Transverse colon (tissue), 4 donors: Measurements from ENCODE around the gene FBXO41.

Experiments used
- POLR2A ChIP-seq: fragments of 450-650 bp; IDR thresholded peaks from one replicate; pipeline ENCODE4 v1.6.1; 2016; ENCODE audit warnings: antibody characterized with exemption, mild to moderate bottlenecking, moderate library complexity
- POLR2AphosphoS5 ChIP-seq, 3 donors: sonication (generic); formaldehyde crosslinking; IDR thresholded peaks; one replicate each; pipeline ENCODE4 v1.6.1; 2016; ENCODE audit warnings: antibody characterized with exemption in 3 of 3
- TF ChIP-seq, protein P1 (sequence below), 5 experiments: fragments of 200-600 bp in 3 of 5; fragments of 450-650 bp in 2 of 5; sonication (generic) in 3 of 5; IDR thresholded peaks; 1 replicate in 2 of 5; 2 replicates in 3 of 5; pipeline ENCODE4 v1.5.1; 2016 to 2017; ENCODE audit warnings: antibody characterized with exemption in 5 of 5, inconsistent platforms in 3 of 5, mild to moderate bottlenecking in 2 of 5, moderate library complexity in 1 of 5

DNA sequence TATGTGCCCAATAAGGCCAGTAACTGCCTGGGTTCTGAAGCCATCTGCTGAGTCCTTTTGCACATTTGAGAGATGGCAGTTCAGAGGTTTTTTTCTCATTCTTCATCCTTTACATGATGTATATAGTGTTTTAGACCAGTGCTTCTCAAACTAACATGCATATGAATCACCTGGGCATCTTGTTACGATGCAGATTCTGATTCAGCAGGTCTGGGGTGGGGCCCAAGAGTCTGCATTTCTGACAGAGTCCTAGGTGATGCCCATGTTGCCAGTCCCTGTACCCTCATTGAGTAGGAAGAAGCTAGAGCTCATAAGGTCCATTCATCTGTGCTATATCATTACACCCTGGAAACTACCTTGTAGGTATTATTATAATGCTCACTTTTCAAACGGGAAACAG, 66.5 kb downstream of the FBXO41 start:
- TF ChIP-seq, protein P1, sequence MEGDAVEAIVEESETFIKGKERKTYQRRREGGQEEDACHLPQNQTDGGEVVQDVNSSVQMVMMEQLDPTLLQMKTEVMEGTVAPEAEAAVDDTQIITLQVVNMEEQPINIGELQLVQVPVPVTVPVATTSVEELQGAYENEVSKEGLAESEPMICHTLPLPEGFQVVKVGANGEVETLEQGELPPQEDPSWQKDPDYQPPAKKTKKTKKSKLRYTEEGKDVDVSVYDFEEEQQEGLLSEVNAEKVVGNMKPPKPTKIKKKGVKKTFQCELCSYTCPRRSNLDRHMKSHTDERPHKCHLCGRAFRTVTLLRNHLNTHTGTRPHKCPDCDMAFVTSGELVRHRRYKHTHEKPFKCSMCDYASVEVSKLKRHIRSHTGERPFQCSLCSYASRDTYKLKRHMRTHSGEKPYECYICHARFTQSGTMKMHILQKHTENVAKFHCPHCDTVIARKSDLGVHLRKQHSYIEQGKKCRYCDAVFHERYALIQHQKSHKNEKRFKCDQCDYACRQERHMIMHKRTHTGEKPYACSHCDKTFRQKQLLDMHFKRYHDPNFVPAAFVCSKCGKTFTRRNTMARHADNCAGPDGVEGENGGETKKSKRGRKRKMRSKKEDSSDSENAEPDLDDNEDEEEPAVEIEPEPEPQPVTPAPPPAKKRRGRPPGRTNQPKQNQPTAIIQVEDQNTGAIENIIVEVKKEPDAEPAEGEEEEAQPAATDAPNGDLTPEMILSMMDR (IDR thresholded peaks at IDR 0.05) = no peak
- TF ChIP-seq POLR2AphosphoS5 (IDR thresholded peaks at IDR 0.05) (no peak), POLR2A (no peak)
